Astrocyte (in vitro differentiated cells and primary cell): ENCODE measurements around the gene MAPKAPK3.

Experiments used
- EZH2 ChIP-seq: IDR thresholded peaks from 2 replicates; pipeline ENCODE4 v1.6.1; 2012; ENCODE audit warnings: mild to moderate bottlenecking, low read length, inconsistent platforms; ENCODE audit not compliant: insufficient read depth
- TF ChIP-seq, protein P1 (sequence below): IDR thresholded peaks from 2 replicates; pipeline ENCODE4 v1.5.1; 2011; ENCODE audit warnings: low read depth, mild to moderate bottlenecking, inconsistent platforms, low read length, moderate library complexity; ENCODE audit not compliant: insufficient read depth

- TF ChIP-seq, protein P1, sequence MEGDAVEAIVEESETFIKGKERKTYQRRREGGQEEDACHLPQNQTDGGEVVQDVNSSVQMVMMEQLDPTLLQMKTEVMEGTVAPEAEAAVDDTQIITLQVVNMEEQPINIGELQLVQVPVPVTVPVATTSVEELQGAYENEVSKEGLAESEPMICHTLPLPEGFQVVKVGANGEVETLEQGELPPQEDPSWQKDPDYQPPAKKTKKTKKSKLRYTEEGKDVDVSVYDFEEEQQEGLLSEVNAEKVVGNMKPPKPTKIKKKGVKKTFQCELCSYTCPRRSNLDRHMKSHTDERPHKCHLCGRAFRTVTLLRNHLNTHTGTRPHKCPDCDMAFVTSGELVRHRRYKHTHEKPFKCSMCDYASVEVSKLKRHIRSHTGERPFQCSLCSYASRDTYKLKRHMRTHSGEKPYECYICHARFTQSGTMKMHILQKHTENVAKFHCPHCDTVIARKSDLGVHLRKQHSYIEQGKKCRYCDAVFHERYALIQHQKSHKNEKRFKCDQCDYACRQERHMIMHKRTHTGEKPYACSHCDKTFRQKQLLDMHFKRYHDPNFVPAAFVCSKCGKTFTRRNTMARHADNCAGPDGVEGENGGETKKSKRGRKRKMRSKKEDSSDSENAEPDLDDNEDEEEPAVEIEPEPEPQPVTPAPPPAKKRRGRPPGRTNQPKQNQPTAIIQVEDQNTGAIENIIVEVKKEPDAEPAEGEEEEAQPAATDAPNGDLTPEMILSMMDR = no peak
- TF ChIP-seq EZH2 = no peak
These were observed 4.6 kb upstream of the MAPKAPK3 start for GRCh38 chr3:50612234-50612882.
